MG63 (cell line): ENCODE data around the gene CARMIL1. TPM values are rescaled to one million over a fixed set of nuclear protein-coding genes. Genes with fewer than 3 reads are reported as not detected.
A peak's percentile ranks its signal among the peaks of the same experiment; 100 is the strongest.

Experiments used
- DNase-seq: peaks from one replicate; pipeline ENCODE4 v3.0.0-alpha.2; 2020
- H3K27me3 ChIP-seq: fragments of 250-450 bp; sonication (Bioruptor Pico); 2 replicates; pipeline ENCODE4 v1.5.1; 2020; ENCODE audit warnings: mild to moderate bottlenecking, moderate library complexity
- H3K36me3 ChIP-seq: fragments of 250-450 bp; sonication (Bioruptor Pico); 2 replicates; pipeline ENCODE4 v1.5.1; 2020; ENCODE audit warnings: mild to moderate bottlenecking, moderate library complexity
- H3K4me3 ChIP-seq: fragments of 250-450 bp; sonication (Bioruptor Pico); 2 replicates; pipeline ENCODE4 v1.5.1; 2020; ENCODE audit warnings: mild to moderate bottlenecking, moderate library complexity
- H3K9me3 ChIP-seq: fragments of 250-450 bp; sonication (Bioruptor Pico); 2 replicates; pipeline ENCODE4 v1.5.1; 2020; ENCODE audit warnings: mild to moderate bottlenecking, moderate library complexity
- total RNA-seq: library from RNA; depleted of rRNA; stranded (reverse); fragments of >200 nt; shearing (Covaris generic); gene quantifications from 2 replicates; pipeline ENCODE4 v1.2.3, GENCODE V29; 2014; ENCODE audit warnings: low replicate concordance; rRNA removed

The CARMIL1 gene
- 3.4 and 6.5 TPM in 2 replicates for total RNA-seq

DNA sequence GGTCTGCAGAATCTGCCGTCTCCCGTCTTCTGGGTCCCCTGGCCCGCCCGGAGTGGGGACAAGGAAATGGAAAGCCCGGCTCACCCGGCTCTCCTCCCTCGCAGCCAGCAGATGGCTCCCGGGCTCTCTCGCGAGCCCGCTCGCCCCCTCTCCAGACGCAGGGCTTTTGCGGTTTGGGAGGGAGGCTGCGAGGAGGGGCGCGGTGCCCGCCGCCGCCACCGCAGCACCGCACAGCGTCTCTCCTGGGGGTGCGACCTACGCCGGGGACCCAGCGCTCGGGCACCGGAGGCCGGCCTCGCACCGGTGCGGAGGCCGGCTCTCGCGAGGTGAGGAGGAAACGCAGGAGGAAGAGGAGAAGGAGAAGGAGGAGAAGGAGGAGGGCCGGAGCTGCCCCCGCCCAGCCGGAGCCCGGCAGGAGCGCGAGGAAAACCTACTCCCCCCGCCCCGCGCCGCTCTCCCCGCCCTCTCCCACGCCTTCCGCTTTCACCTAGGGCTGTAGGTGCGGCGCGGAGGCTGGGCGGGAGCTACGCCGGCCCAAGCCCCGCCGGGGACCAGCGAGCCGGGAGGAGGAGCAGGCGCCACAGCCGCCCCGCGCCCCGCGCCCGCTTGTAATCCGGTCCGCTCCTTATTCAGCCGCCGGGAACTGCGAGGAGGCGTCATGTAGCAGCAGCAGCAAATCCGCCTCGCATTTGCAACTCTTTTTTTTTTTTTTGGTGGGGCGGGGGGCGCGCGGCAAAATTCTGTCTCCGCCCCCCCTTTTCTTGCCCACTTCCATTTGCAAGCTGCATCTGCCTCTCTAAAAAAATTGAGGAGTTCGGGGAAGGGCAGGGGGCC, at the start of gene CARMIL1:
Gene CARMIL1 (plus strand): TSS at position 461 of the 834 bp plus-strand sequence. CDS start 422 bp downstream, outside the sequence.
- H3K9me3 ChIP-seq: no peaks in the 10 kb centered on the region
- no peaks in the 10 kb centered on the region for H3K27me3 ChIP-seq
- H3K4me3 ChIP-seq: peak within 1 kb of the TSS; percentile 76
- no peaks in the 10 kb centered on the region for H3K36me3 ChIP-seq
- DNase-seq: peak; percentile 72

- DNase-seq: no peak
- Histone ChIP-seq H3K27me3 (no peaks in the 10 kb centered on the region), H3K9me3 (no peaks in the 10 kb centered on the region), H3K36me3 (no peaks in the 10 kb centered on the region), H3K4me3 (no peak overlapping the region)
Measured at GRCh38 chr6:25229671-25230321, 49.4 kb upstream of the CARMIL1 start.

GRCh38 chr6:25232479-25232878, 46.7 kb upstream of the CARMIL1 start:
- H3K36me3 ChIP-seq: no peaks in the 10 kb centered on the region
- no peaks in the 10 kb centered on the region for H3K27me3 ChIP-seq
- no peaks in the 10 kb centered on the region for H3K9me3 ChIP-seq
- no peak for DNase-seq
- no peak overlapping the region for H3K4me3 ChIP-seq

DNA sequence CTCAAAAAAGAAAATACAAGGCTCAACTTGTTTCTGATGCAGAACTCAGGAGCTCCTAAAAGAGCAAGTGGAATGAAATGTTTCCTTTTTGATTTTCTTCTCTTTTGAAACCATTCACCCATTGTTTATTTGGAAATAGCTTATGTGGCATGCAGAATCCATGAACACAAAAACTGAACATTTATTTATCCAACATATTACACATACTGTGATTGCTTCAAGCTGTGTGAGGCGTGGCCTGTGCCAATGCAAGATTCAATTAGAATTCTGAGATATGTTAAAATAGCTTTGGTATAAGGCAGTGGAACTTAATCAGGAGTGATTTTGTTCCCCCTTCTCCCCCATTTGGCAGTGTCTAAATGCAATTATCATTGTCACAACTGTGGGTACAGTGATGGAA, 45.9 kb upstream of the CARMIL1 start:
- H3K27me3 ChIP-seq: no peaks in the 10 kb centered on the region
- no peak for DNase-seq
- no peaks in the 10 kb centered on the region for H3K36me3 ChIP-seq
- H3K9me3 ChIP-seq: no peaks in the 10 kb centered on the region
- no peak overlapping the region for H3K4me3 ChIP-seq

DNA sequence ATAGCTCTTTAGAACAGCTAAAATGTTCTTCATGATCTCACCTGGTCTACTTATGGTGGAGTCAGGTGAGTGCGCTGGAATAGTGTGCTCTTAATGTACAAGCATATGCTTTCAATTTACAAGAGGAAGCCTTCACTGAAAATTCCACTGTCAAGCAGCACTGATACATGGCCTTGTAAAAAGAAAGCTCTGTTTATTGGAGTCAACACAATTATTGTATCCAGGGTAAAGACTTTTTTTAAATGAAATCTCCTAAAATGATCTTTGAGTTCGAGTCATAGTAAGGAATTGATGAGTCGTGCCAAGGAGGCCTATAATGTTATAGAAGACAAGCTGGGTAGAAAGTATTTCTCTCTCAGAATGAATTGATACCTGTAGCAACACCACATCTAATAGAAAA, 41.6 kb upstream of the CARMIL1 start:
- H3K36me3 ChIP-seq: no peaks in the 10 kb centered on the region
- H3K9me3 ChIP-seq: no peaks in the 10 kb centered on the region
- H3K4me3 ChIP-seq: no peak overlapping the region
- no peaks in the 10 kb centered on the region for H3K27me3 ChIP-seq
- DNase-seq: no peak

GRCh38 chr6:25239059-25239458, 40.1 kb upstream of the CARMIL1 start:
- Histone ChIP-seq H3K4me3 (no peak overlapping the region), H3K9me3 (no peaks in the 10 kb centered on the region), H3K36me3 (no peaks in the 10 kb centered on the region), H3K27me3 (no peaks in the 10 kb centered on the region)
- DNase-seq: no peak

DNA sequence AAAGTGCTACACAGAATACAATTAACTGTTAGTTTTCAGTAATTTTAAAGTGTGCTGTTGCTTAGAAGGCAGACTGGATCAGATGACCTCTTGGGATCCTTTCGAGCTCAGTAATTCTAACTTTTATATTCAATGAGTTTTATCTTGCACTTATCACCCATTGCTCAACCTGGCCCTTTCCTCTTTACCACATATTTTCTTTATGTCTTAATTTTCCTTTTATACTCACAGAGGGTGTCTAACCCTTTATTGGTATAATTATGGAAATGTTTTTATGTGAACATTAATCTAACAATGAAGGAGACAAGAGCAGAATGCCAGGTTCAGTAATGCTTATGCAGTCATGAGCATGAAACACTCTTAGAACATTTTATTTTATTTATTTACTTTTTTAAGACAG, 39.7 kb upstream of the CARMIL1 start:
- no peak for DNase-seq
- H3K4me3 ChIP-seq: no peak overlapping the region
- H3K27me3 ChIP-seq: no peaks in the 10 kb centered on the region
- no peaks in the 10 kb centered on the region for H3K9me3 ChIP-seq
- H3K36me3 ChIP-seq: no peaks in the 10 kb centered on the region

GRCh38 chr6:25242567-25242966, 36.6 kb upstream of the CARMIL1 start:
- DNase-seq: no peak
- no peaks in the 10 kb centered on the region for H3K27me3 ChIP-seq

DNA sequence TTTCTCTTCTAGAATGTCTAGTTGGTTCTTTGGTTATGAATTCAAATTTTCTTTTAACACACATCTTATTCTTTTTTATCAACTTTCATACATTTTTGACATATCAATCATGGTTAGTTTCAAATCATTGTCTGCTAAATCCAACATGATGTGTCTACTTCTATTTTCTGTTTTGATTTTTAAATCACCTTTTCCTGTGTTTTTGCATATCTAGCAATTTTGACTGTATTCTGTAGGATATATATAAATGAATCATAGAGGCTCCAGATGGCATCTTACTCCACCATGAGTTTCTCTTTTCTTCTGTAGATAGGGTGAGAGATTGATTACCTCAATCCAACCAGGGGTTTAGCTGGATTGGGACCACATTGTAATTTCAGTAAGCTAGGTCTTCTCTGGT, 34.3 kb upstream of the CARMIL1 start:
- no peaks in the 10 kb centered on the region for H3K36me3 ChIP-seq
- no peaks in the 10 kb centered on the region for H3K9me3 ChIP-seq
- H3K4me3 ChIP-seq: no peak overlapping the region
- H3K27me3 ChIP-seq: no peaks in the 10 kb centered on the region
- no peak for DNase-seq

More at GRCh38 chr6:25242567-25242966, 36.6 kb upstream of the CARMIL1 start:
- Histone ChIP-seq H3K9me3 (no peaks in the 10 kb centered on the region), H3K4me3 (no peak overlapping the region), H3K36me3 (no peaks in the 10 kb centered on the region)

DNA sequence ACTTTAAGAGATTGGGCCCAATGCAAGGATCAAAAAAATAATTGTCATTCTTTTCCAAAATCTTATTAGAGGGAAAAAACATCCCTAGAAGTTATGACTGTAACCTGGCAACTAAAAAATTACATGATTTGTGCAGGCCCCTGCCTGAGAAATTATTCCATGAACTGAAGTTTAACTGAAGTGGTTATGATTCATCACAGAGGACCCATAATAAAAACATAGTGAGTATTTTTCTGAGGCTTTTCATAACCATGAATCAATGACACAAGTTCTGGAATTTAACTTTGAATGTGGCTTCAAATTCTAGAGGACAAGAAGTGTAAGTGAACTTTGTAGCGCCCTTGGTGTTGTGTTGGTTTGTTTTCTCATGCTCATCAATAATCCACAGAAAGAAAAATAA, 31.1 kb upstream of the CARMIL1 start:
- Histone ChIP-seq H3K36me3 (no peaks in the 10 kb centered on the region), H3K9me3 (no peaks in the 10 kb centered on the region), H3K27me3 (no peaks in the 10 kb centered on the region), H3K4me3 (no peak overlapping the region)
- no peak for DNase-seq

DNA sequence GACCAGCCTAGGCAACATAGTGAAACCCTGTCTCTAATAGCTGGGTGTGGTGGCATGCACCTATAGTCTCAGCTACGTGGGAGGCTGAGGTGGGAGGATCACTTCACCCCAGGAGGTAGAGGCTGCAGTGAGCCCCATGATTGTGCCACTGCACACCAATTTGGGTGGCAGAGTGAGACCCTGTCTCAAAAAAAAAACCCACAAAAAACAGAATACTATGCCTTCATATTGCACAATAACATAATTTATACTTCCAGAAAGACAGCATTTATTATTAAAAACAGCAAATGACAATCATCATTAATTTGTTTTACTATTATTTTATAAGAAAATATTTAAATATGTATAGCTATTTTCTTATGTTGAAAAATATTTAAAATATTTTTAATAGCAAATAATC, 30.0 kb upstream of the CARMIL1 start:
- no peak for DNase-seq
- Histone ChIP-seq H3K9me3 (no peaks in the 10 kb centered on the region), H3K27me3 (no peaks in the 10 kb centered on the region), H3K4me3 (no peak overlapping the region), H3K36me3 (no peaks in the 10 kb centered on the region)

DNA sequence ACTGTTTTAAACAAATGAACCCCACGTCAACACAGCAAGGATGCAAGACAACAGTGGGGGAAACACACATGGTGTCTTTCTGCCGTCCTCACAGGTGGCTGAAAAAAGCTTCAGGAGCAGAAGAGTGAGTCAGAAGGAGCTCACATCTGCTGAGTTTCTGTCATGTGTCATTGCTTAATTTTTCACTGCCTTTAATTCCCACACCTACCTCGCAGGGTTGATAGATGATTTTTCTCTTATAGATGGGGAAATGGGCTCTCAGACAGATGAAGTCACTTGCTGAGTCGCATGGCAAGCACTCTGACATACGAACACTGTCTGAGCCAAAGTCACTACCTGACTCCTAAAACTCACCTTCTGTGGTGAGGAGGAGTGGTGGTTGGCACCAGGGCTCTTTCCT, 28.3 kb upstream of the CARMIL1 start:
- Histone ChIP-seq H3K36me3 (no peaks in the 10 kb centered on the region), H3K27me3 (no peaks in the 10 kb centered on the region), H3K4me3 (no peak overlapping the region), H3K9me3 (no peaks in the 10 kb centered on the region)
- DNase-seq: no peak

DNA sequence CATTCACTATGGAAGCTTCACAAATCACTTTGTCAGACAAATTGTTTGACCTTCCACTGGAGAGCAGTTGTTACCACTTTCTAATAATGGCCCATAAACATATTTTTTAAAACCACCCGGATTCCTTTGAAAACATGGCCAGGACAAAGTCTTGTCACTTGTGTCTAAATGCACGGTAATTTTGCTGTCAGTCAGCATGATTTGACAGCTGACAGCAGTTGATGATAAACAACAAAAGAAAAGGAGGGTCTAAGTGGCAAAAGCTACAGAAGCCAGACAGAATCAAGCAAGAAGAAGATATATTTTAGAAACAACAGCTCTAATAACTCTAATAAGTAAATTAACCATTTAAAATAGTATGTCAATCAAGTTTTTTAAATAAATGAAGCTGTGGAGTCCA, 27.7 kb upstream of the CARMIL1 start:
- Histone ChIP-seq H3K9me3 (no peaks in the 10 kb centered on the region), H3K36me3 (no peaks in the 10 kb centered on the region), H3K27me3 (no peaks in the 10 kb centered on the region), H3K4me3 (no peak overlapping the region)
- DNase-seq: no peak

GRCh38 chr6:25253351-25253750, 25.8 kb upstream of the CARMIL1 start:
- Histone ChIP-seq H3K36me3 (no peaks in the 10 kb centered on the region), H3K4me3 (no peak overlapping the region), H3K9me3 (no peaks in the 10 kb centered on the region), H3K27me3 (no peaks in the 10 kb centered on the region)
- no peak for DNase-seq

- Histone ChIP-seq H3K9me3 (no peaks in the 10 kb centered on the region), H3K4me3 (no peak overlapping the region), H3K27me3 (no peaks in the 10 kb centered on the region), H3K36me3 (no peaks in the 10 kb centered on the region)
- no peak for DNase-seq
Measured at GRCh38 chr6:25254671-25255070, 24.5 kb upstream of the CARMIL1 start.

- Histone ChIP-seq H3K4me3 (no peak overlapping the region), H3K27me3 (no peaks in the 10 kb centered on the region), H3K9me3 (no peaks in the 10 kb centered on the region), H3K36me3 (no peaks in the 10 kb centered on the region)
- DNase-seq: no peak
Measured at GRCh38 chr6:25257686-25258348, 21.4 kb upstream of the CARMIL1 start.

- Histone ChIP-seq H3K27me3 (no peaks in the 10 kb centered on the region), H3K9me3 (no peaks in the 10 kb centered on the region), H3K4me3 (no peak overlapping the region), H3K36me3 (no peaks in the 10 kb centered on the region)
- no peak for DNase-seq
Measured at GRCh38 chr6:25259756-25260155, 19.4 kb upstream of the CARMIL1 start.
